GM19467 (cell line): Measurements from ENCODE around the gene LYZL2.
"Not testable (repeated sequence)": the region's sequence is repeated elsewhere in the genome, so short reads cannot be mapped to it uniquely, and the experiment has no call there.

Experiments
- ATAC-seq: cut with Tn5 transposase; IDR thresholded peaks from one replicate; pipeline ENCODE4 v1.9.1; 2021; ENCODE audit warnings: mild to moderate bottlenecking, moderate library complexity; ENCODE audit not compliant: unreplicated experiment

The LYZL2 gene

GRCh38 chr10:30629653-30630052, at the start of gene LYZL2:
TSS of gene LYZL2 (minus strand) at chr10:30629753. CDS start at chr10:30626915, 2,838 bp downstream.
- ATAC-seq = no peak

GRCh38 chr10:30677616-30678015, 48.1 kb upstream of the LYZL2 start:
- ATAC-seq = not testable (repeated sequence)

- ATAC-seq = not testable (repeated sequence)
These were observed 47.6 kb upstream of the LYZL2 start for GRCh38 chr10:30677146-30677545.

- no peak for ATAC-seq
These were observed 46.5 kb upstream of the LYZL2 start for GRCh38 chr10:30675791-30676718.

DNA sequence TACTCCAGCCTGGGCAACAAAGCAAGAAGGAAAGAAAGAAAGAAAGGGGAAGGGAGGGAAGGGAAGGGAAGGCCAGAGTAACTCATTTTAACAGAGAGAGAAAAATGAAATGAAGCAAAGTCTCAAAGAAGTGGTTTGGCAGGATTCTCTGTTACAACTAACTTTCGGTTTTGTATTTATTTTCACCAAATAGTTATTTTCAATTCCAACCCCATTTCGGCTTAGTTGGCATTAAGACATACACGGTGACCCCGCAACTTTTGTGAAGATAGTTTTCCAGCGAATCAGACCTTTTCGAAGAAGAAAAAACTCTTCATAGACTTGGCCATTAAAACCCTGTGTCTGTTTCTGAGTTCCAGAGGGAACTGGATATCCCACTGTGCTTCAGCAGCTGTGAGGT, 45.2 kb upstream of the LYZL2 start:
- no peak for ATAC-seq

- ATAC-seq = not testable (repeated sequence)
These were observed 43.7 kb upstream of the LYZL2 start for GRCh38 chr10:30673262-30673661.

DNA sequence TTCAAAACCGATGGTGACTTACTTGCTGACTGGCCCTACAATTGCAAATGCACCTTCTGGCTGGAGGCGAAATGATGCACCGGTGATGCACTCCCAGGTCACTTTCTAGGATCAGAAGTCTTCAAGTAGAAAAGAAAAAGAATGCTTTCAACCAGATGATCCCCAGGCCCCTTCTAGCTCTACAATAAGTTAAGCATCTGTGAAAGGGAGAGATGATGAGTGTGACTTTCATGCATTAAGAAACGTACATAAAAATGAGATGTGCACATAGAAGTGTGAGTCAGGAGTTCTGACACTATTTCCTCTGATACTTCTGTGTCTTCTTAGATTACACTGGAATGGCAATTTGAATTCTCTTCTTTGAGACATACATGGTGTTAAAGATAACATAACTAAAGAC, 42.8 kb upstream of the LYZL2 start:
- not testable (repeated sequence) for ATAC-seq

- ATAC-seq = peak; percentile 50
These were observed 41.6 kb upstream of the LYZL2 start for GRCh38 chr10:30671026-30671616.

DNA sequence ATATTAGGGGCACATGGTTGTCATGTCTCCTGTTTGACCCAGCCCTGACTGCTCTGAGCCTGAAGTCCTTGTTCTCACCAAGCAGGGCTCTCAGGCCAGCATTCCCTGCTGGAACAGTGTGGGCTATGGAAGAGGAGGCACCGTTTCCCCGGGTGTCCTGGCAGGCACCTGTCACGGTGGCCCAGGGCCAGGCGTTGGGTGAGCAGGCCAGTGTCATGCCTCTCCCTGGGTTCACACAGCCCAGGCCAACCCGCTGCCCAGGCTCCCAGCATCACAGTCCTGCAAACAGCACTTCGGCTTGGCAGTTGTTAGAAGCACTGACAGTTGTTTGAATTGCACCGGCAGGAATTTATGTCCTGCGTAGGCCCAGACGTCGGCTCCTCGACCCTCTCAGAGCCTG, 38.4 kb upstream of the LYZL2 start:
- not testable (repeated sequence) for ATAC-seq

DNA sequence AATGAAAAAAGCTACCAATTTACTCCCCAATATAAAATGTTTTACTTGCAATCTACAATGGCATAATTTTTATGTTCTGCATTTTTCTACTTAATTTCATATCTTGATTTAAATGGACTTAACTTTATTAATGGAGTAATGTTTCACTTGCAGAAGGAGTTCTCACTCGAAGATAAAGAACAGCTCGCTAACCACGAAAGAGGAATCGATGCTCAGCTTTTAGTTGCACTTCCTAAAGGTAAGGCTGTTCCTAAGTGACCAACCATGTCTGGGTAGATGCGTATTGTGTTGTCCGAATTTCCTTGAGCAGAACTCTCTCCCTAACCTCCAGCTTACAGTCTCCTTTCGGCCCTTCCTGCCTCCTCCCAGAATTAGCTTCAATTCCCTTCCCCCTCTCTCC, 33.9 kb upstream of the LYZL2 start:
- ATAC-seq = peak; percentile 80

- ATAC-seq = no peak
These were observed 33.3 kb upstream of the LYZL2 start for GRCh38 chr10:30662814-30663213.

GRCh38 chr10:30660314-30660713, 30.8 kb upstream of the LYZL2 start:
- ATAC-seq = not testable (repeated sequence)

DNA sequence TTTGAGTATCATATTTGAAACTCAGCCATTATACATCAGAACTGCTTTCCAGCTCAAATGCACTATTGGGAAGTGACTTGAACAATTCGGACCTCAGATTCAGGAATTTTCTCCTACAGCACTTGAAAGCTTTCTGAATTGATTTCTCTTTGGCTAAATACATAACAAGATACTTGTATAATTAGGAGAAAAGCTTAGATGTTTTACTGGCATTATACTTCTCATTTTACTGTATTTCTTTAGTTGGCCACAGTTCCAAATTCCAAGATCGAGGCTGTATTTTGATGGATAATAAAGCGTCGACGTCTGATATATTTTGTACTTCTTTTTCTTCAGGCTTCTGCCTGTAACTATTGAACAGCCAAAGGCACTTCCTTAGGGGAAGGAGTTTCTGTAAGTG, 26.7 kb upstream of the LYZL2 start:
- ATAC-seq = no peak

- ATAC-seq = not testable (repeated sequence)
These were observed 25.4 kb upstream of the LYZL2 start for GRCh38 chr10:30655001-30655400.

GRCh38 chr10:30651470-30652397, 22.2 kb upstream of the LYZL2 start:
- ATAC-seq = not testable (repeated sequence)

- ATAC-seq = no peak
These were observed 17.5 kb upstream of the LYZL2 start for GRCh38 chr10:30647089-30647488.

GRCh38 chr10:30645340-30645827, 15.8 kb upstream of the LYZL2 start:
- no peak for ATAC-seq

- ATAC-seq = not testable (repeated sequence)
These were observed 14.9 kb upstream of the LYZL2 start for GRCh38 chr10:30644408-30644861.

DNA sequence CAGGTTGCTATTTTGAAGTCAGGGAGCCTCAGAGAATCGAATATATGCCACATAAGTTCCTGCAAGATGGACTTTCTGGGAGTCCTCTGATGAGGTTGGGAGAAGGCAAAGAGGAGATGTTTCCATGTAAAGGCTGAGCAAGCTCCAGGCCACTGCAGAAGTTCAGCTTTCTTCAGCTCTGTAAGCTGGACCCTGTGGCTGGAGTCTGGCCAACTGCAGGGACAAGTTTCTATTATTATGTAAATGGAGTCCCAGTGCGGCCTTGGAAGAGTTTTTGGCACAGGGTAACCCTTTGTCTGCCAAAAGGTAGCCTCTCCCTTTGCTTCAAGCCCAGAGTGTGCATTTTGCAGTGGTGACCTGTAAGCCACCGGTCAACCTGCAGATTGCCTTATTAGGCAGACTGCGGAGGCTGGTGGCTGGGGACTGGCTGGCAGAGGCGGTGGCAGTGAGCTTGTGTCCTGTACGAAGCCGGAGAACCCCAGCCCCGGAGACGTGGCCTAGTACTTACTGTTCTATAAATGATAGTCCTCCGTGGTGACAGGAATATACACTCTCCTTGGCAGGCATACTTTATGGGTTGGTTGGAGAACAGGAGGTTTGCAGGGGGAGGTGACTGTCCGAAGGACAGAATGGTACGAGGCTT, 14.1 kb upstream of the LYZL2 start:
- ATAC-seq = not testable (repeated sequence)

DNA sequence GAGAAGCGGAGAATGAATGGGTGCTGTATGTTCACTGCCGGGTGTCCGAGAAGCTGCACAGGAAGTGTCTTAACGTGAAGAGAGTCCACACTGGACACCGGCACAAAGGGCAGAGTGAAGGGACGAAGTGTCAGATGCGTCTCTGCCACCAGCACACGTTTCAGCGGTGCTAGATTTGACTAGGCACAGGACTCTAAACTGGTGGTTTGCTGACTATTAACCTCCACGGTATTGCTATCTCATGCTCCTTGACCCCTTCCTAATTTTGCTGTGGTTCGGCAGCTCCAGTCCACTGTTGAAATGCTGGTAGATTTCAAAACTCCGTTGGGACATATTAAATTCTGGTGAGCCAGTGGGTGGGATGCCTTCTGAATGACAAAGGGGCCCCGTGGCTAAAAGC, 13.3 kb upstream of the LYZL2 start:
- not testable (repeated sequence) for ATAC-seq
